SK-N-SH (cell line): ENCODE data around the gene SUSD3. TPM values are rescaled to one million over a fixed set of nuclear protein-coding genes. Genes with fewer than 3 reads are reported as not detected.

Experiments used
- CTCF ChIA-PET: fragments of 300-600, 350-600 bp; formaldehyde crosslinking; extraction: SDS; loops from one replicate; lab custom pipeline; 2021; lab: Yijun Ruan, JAX
- POLR2A ChIA-PET: fragments of 350-600 bp; sonication (Branson Sonifier 250); formaldehyde crosslinking; extraction: SDS; loops from one replicate; lab custom pipeline; 2020; ENCODE audit warnings: antibody characterized with exemption, inconsistent platforms; lab: Yijun Ruan, JAX
- DNase-seq: peaks from one replicate; pipeline ENCODE4 v3.0.0; 2012
- H2AFZ ChIP-seq: fragments of 200-600 bp; sonication (generic); 2 replicates; pipeline ENCODE4 v1.8.1; 2016; ENCODE audit warnings: antibody characterized with exemption, mild to moderate bottlenecking, low read depth
- H3F3A ChIP-seq: fragments of 200-600 bp; sonication (generic); replicated peaks from 2 replicates; pipeline ENCODE3; 2016; ENCODE audit warnings: antibody characterized with exemption, mild to moderate bottlenecking; ENCODE audit not compliant: insufficient read depth
- H3K27ac ChIP-seq, 2 experiments: fragments of 200-500 bp in 1 of 2; fragments of 200-600 bp in 1 of 2; sonication (Bioruptor generic) in 1 of 2; sonication (generic), shearing (Covaris generic) in 1 of 2; 2 replicates each; pipeline versions ENCODE4 v1.5.1 to v1.6.1; 2014 to 2016; ENCODE audit warnings: low read depth in 2 of 2, inconsistent platforms in 1 of 2, low read length in 1 of 2, mild to moderate bottlenecking in 1 of 2, mixed read lengths in 1 of 2
- H3K27me3 ChIP-seq: fragments of 200-600 bp; sonication (generic), shearing (Covaris generic); 2 replicates; pipeline ENCODE4 v1.6.1; 2016; ENCODE audit warnings: mixed run types; ENCODE audit not compliant: insufficient read depth
- H3K36me3 ChIP-seq, 2 experiments: fragments of 200-500 bp in 1 of 2; fragments of 200-600 bp in 1 of 2; sonication (Bioruptor generic) in 1 of 2; sonication (generic) in 1 of 2; replicated peaks in 1 of 2; 2 replicates each; pipeline versions ENCODE3 to v1.5.1; 2014 to 2016; ENCODE audit warnings: low read length in 1 of 2, mild to moderate bottlenecking in 1 of 2; ENCODE audit not compliant: insufficient read depth in 2 of 2, control insufficient read depth in 1 of 2
- H3K4me1 ChIP-seq, 2 experiments: fragments of 200-500 bp in 1 of 2; fragments of 200-600 bp in 1 of 2; sonication (Bioruptor generic) in 1 of 2; sonication (generic), shearing (Covaris generic) in 1 of 2; 2 replicates each; pipeline versions ENCODE4 v1.5.1 to v1.6.1; 2014 to 2016; ENCODE audit warnings: low read depth in 1 of 2, low read length in 1 of 2, mixed run types in 1 of 2; ENCODE audit not compliant: insufficient read depth in 2 of 2, control insufficient read depth in 1 of 2
- H3K4me2 ChIP-seq: fragments of 200-600 bp; sonication (generic), shearing (Covaris generic); 2 replicates; pipeline ENCODE4 v1.6.1; 2017; ENCODE audit warnings: mixed run types
- H3K4me3 ChIP-seq, 2 experiments: fragments of 200-500 bp in 1 of 2; fragments of 200-600 bp in 1 of 2; sonication (Bioruptor generic) in 1 of 2; sonication (generic), shearing (Covaris generic) in 1 of 2; 2 replicates each; pipeline versions ENCODE4 v1.5.1 to v1.8.1; 2014 to 2016; ENCODE audit warnings: low read depth in 2 of 2, inconsistent platforms in 1 of 2, low read length in 1 of 2, mild to moderate bottlenecking in 1 of 2, mixed read lengths in 1 of 2, moderate library complexity in 1 of 2
- H3K79me2 ChIP-seq: fragments of 200-600 bp; sonication (generic); 2 replicates; pipeline ENCODE4 v1.8.1; 2017; ENCODE audit warnings: mild to moderate bottlenecking; ENCODE audit not compliant: insufficient read depth
- H3K9ac ChIP-seq: fragments of 200-600 bp; sonication (generic); 2 replicates; pipeline ENCODE4 v1.6.1; 2017; ENCODE audit warnings: mixed run types
- H3K9me2 ChIP-seq: fragments of 200-600 bp; sonication (generic); 2 replicates; pipeline ENCODE4 v1.6.1; 2017; ENCODE audit warnings: mixed run types
- H3K9me3 ChIP-seq: fragments of 200-600 bp; sonication (generic); 2 replicates; pipeline ENCODE4 v1.6.1; 2017; ENCODE audit warnings: mixed run types, mild to moderate bottlenecking, moderate library complexity
- H4K20me1 ChIP-seq: fragments of 200-600 bp; sonication (generic); 2 replicates; pipeline ENCODE4 v1.6.1; 2017; ENCODE audit warnings: mild to moderate bottlenecking, mixed run types; ENCODE audit not compliant: insufficient read depth
- CTCF ChIP-seq: fragments of 200-600 bp; sonication (generic); IDR thresholded peaks from 2 replicates; pipeline ENCODE4 v1.6.1; 2017; ENCODE audit warnings: antibody characterized with exemption, mild to moderate bottlenecking, moderate library complexity
- MAX ChIP-seq: IDR thresholded peaks from 2 replicates; pipeline ENCODE4 v1.4.0; 2012; ENCODE audit warnings: low read depth
- POLR2AphosphoS5 ChIP-seq: IDR thresholded peaks from 2 replicates; pipeline ENCODE4 v1.6.1; 2012; ENCODE audit warnings: low read depth, low read length
- WGBS: methylation state at CpG from one replicate; pipeline ENCODE4 v1.1.6; 2017; ENCODE audit warnings: low lambda C conversion rate; 5-methylcytosine and 5-hydroxymethylcytosine counted together
- polyA plus RNA-seq, 3 experiments: library from polyadenylated mRNA; depleted of rRNA; stranded (reverse); fragments of >200 nt; gene quantifications; 2 replicates each; pipeline ENCODE4 v1.2.3, GENCODE V29; 2012

The SUSD3 gene
- polyA plus RNA-seq, 1 of the 3 experiments (the other 2 are of a cell fraction): 0.49 TPM

GRCh38 chr9:93134015-93134739 lies 75.7 kb downstream of the SUSD3 start, which contains the start of gene NINJ1:
TSS of gene NINJ1 (minus strand) at chr9:93134251. CDS start at chr9:93134217, 34 bp downstream.
- 0 out of 2 replicates have a peak, but pooled peaks cover 7% of the 10 kb centered on the region for H4K20me1 ChIP-seq
- H3K9me2 ChIP-seq: no peaks in the 10 kb centered on the region
- H3K9me3 ChIP-seq: no peaks in the 10 kb centered on the region
- CTCF ChIA-PET: interaction anchor here (1.1 to 2.4 kb wide), 5 partner anchors 15 to 432 kb away, joined by 4 to 5 read pairs (median 4); no protein-coding TSS in a partner anchor
- peak within 1 kb of the TSS; percentile 75 for H3K9ac ChIP-seq
- peak within 1 kb of the TSS; percentile 70 to 82 for H3K27ac ChIP-seq
- peak; percentile 92 for DNase-seq
- peaks cover 4% of the 10 kb centered on the region for H3F3A ChIP-seq
- WGBS: 9% methylated on average over 15 of the region's 78 CpGs
- H3K4me3 ChIP-seq: peak within 1 kb of the TSS; percentile 83 to 92
- H3K4me2 ChIP-seq: peak within 1 kb of the TSS; percentile 99
- 0 out of 2 replicates have a peak, but pooled peaks have one; percentile 6 for TF ChIP-seq CTCF
- no peak; the same call in 1 of the 2 replicates for TF ChIP-seq MAX
- TF ChIP-seq POLR2AphosphoS5: peak; percentile 58; the same call in 1 of the 2 replicates
- TF ChIP-seq, all 33 proteins: peak for 2
- POLR2A ChIA-PET: interaction anchor here (0.9 kb wide), 1 partner anchor 9 kb away, joined by 3 read pairs; no protein-coding TSS in a partner anchor
- Histone ChIP-seq H2AFZ (peak within 1 kb of the TSS; percentile 89; the same call in 1 of the 2 replicates), H3K36me3 (peaks cover 0 to 2% of the 10 kb centered on the region in 2 experiments), H3K79me2 (peaks cover 23% of the 10 kb centered on the region; the same call in 1 of the 2 replicates), H3K27me3 (no peaks in the 10 kb centered on the region), H3K4me1 (peaks cover 8 to 51% of the 10 kb centered on the region in 2 experiments; a peak in 3 of 4 replicates)

Other genes with a start within 250 kb of the SUSD3 start
- gene ZNF484, start 180.7 kb upstream of the SUSD3 start, polyA plus RNA-seq (2012; rRNA removed): 0.79 and 1.1 TPM in 2 replicates
- not detected in 2 replicates for gene FGD3, start 111.2 kb upstream of the SUSD3 start, polyA plus RNA-seq (2012; rRNA removed)
- 141 and 165 TPM in 2 replicates for gene CARD19, start 37.5 kb downstream of the SUSD3 start, polyA plus RNA-seq (2012; rRNA removed)
- gene NINJ1, start 75.5 kb downstream of the SUSD3 start, polyA plus RNA-seq (2012; rRNA removed): 23.2 and 31.7 TPM in 2 replicates
- 0.12 and 0.36 TPM in 2 replicates for gene WNK2, start 125.4 kb downstream of the SUSD3 start, polyA plus RNA-seq (2012; rRNA removed)